HepG2 (cell line): ENCODE results near the gene HSPE1. TPM values are rescaled to one million over a fixed set of nuclear protein-coding genes. Genes with fewer than 3 reads are reported as not detected.
"Not testable (repeated sequence)": the region's sequence is repeated elsewhere in the genome, so short reads cannot be mapped to it uniquely, and the experiment has no call there.

Experiments
- BORCS8-MEF2B ChIP-seq: sonication (generic); formaldehyde crosslinking; IDR thresholded peaks from 2 replicates; pipeline ENCODE4 v1.8.0; 2022; ENCODE audit warnings: mild to moderate bottlenecking, missing genetic modification reagents
- CEBPG ChIP-seq: IDR thresholded peaks from 2 replicates; pipeline ENCODE4 v1.6.1; 2016
- FOSL2 ChIP-seq: sonication (generic); formaldehyde crosslinking; IDR thresholded peaks from 2 replicates; pipeline ENCODE4 v1.4.0; 2020; ENCODE audit warnings: missing genetic modification reagents
- FOXA1 ChIP-seq, 2 experiments: fragments of 450-650 bp in 1 of 2; sonication (generic) in 1 of 2; formaldehyde crosslinking in 1 of 2; IDR thresholded peaks; 2 replicates each; pipeline versions ENCODE4 v1.4.0 to v1.6.1; 2016 to 2020; ENCODE audit warnings: missing genetic modification reagents in 1 of 2
- GABPA ChIP-seq, 2 experiments: IDR thresholded peaks; 2 replicates each; pipeline ENCODE4 v1.6.1; 2011 to 2016; ENCODE audit warnings: low read depth in 2 of 2, low read length in 1 of 2, missing biosample characterization in 1 of 2, missing genetic modification characterization in 1 of 2
- GABPB1 ChIP-seq: IDR thresholded peaks from 2 replicates; pipeline ENCODE4 v1.6.1; 2016; ENCODE audit warnings: mild to moderate bottlenecking, missing genetic modification reagents, moderate library complexity, missing compliant biosample characterization
- GATAD1 ChIP-seq: IDR thresholded peaks from 2 replicates; pipeline ENCODE4 v1.6.1; 2016; ENCODE audit warnings: missing genetic modification reagents, missing compliant biosample characterization
- GTF2F1 ChIP-seq: fragments of 150-350 bp; IDR thresholded peaks from 2 replicates; pipeline ENCODE4 v1.6.1; 2014; ENCODE audit warnings: low read length
- KDM2A ChIP-seq: sonication (generic); formaldehyde crosslinking; IDR thresholded peaks from 2 replicates; pipeline ENCODE4 v1.4.0; 2020; ENCODE audit warnings: low read depth, missing genetic modification reagents, borderline replicate concordance
- MAFF ChIP-seq: IDR thresholded peaks from 2 replicates; pipeline ENCODE4 v1.6.1; 2011; ENCODE audit warnings: low read depth, low read length, improper control_type of control experiment
- MAFK ChIP-seq, 2 experiments: IDR thresholded peaks in 1 of 2; conservative IDR thresholded peaks in 1 of 2; 2 replicates each; pipeline ENCODE4 v1.6.1; 2011; ENCODE audit warnings: improper control_type of control experiment in 2 of 2, low read length in 2 of 2
- MED1 ChIP-seq: sonication (generic); formaldehyde crosslinking; IDR thresholded peaks from 2 replicates; pipeline ENCODE4 v1.4.0; 2020; ENCODE audit warnings: missing genetic modification reagents
- MZF1 ChIP-seq: sonication (generic); formaldehyde crosslinking; IDR thresholded peaks from 2 replicates; pipeline ENCODE4 v1.8.1; 2023; ENCODE audit warnings: mild to moderate bottlenecking, missing genetic modification reagents, borderline replicate concordance
- NFYC ChIP-seq: IDR thresholded peaks from 2 replicates; pipeline ENCODE4 v1.6.1; 2016; ENCODE audit warnings: missing genetic modification reagents, missing compliant biosample characterization
- POLR2A ChIP-seq, 2 experiments: IDR thresholded peaks; 2 replicates each; pipeline ENCODE4 v1.6.1; 2011; ENCODE audit warnings: low read depth in 2 of 2, low read length in 2 of 2, mild to moderate bottlenecking in 1 of 2, moderate library complexity in 1 of 2; ENCODE audit not compliant: insufficient read depth in 1 of 2
- SNAPC2 ChIP-seq: sonication (generic); formaldehyde crosslinking; IDR thresholded peaks from 2 replicates; pipeline ENCODE4 v1.8.1; 2022; ENCODE audit warnings: mild to moderate bottlenecking, missing genetic modification reagents
- SOX13 ChIP-seq, 3 experiments: fragments of 450-650 bp in 1 of 3; sonication (generic) in 1 of 3; formaldehyde crosslinking in 1 of 3; IDR thresholded peaks in 2 of 3; conservative IDR thresholded peaks in 1 of 3; 2 replicates each; pipeline versions ENCODE4 v1.5.0 to v1.6.1; 2016 to 2020; ENCODE audit warnings: antibody characterized with exemption in 1 of 3, mild to moderate bottlenecking in 1 of 3, missing compliant biosample characterization in 1 of 3, missing genetic modification reagents in 1 of 3, moderate library complexity in 1 of 3
- SP1 ChIP-seq, 2 experiments: fragments of 450-650 bp in 1 of 2; sonication (generic) in 1 of 2; formaldehyde crosslinking in 1 of 2; IDR thresholded peaks; 2 replicates each; pipeline versions ENCODE4 v1.4.0 to v1.6.1; 2016 to 2020; ENCODE audit warnings: missing genetic modification reagents in 1 of 2
- TAF1 ChIP-seq: sonication (generic); formaldehyde crosslinking; IDR thresholded peaks from 2 replicates; pipeline ENCODE4 v1.4.0; 2020; ENCODE audit warnings: missing genetic modification reagents
- ZMYM2 ChIP-seq: sonication (generic); formaldehyde crosslinking; IDR thresholded peaks from 2 replicates; pipeline ENCODE4 v1.8.0; 2022; ENCODE audit warnings: mild to moderate bottlenecking, missing genetic modification reagents
- ZMYM4 ChIP-seq: sonication (generic); formaldehyde crosslinking; IDR thresholded peaks from 2 replicates; pipeline ENCODE4 v1.8.1; 2023; ENCODE audit warnings: mild to moderate bottlenecking, missing genetic modification reagents
- ZNF605 ChIP-seq: sonication (generic); formaldehyde crosslinking; IDR thresholded peaks from 2 replicates; pipeline ENCODE4 v1.8.0; 2022; ENCODE audit warnings: mild to moderate bottlenecking, missing genetic modification reagents
- ZNF607 ChIP-seq: sonication (generic); formaldehyde crosslinking; IDR thresholded peaks from 2 replicates; pipeline ENCODE4 v1.5.1; 2020; ENCODE audit warnings: missing genetic modification reagents, mild to moderate bottlenecking, borderline replicate concordance
- polyA plus RNA-seq, 8 experiments: library from polyadenylated mRNA; depleted of rRNA in 3 of 8; stranded (reverse) in 7 of 8; unstranded in 1 of 8; fragments of >200 nt; fragmentation: Illumina TruSeq in 4 of 8; extraction: Trizol in 4 of 8; gene quantifications; 2 replicates each; pipeline versions ENCODE4 v1.2.1 to v1.2.3, GENCODE V29; 2011 to 2016; ENCODE audit warnings: low read depth in 4 of 8, missing spikeins in 1 of 8, mixed read lengths in 1 of 8; ENCODE audit not compliant: insufficient read depth in 1 of 8
- total RNA-seq, 5 experiments: library from RNA; depleted of rRNA; stranded (reverse); fragments of >200 nt; fragmentation: Illumina TruSeq; extraction: Trizol; gene quantifications; 2 replicates each; pipeline ENCODE4 v1.2.3, GENCODE V29; 2016; ENCODE audit warnings: low read depth in 1 of 5
- TF ChIP-seq, protein P1 (sequence below): IDR thresholded peaks from 2 replicates; pipeline ENCODE4 v1.6.1; 2016; ENCODE audit warnings: low read depth
- TF ChIP-seq, protein P2 (sequence below): IDR thresholded peaks from 2 replicates; pipeline ENCODE4 v1.6.1; 2016; ENCODE audit warnings: missing genetic modification reagents, missing compliant biosample characterization
- TF ChIP-seq, protein P3 (sequence below): IDR thresholded peaks from 2 replicates; pipeline ENCODE4 v1.6.1; 2016
- TF ChIP-seq, protein P4 (sequence below): sonication (generic); formaldehyde crosslinking; IDR thresholded peaks from 2 replicates; pipeline ENCODE4 v1.8.1; 2023; ENCODE audit warnings: missing genetic modification reagents, mild to moderate bottlenecking, borderline replicate concordance

Gene HSPE1
- total and polyA plus RNA-seq, 2 of the 13 experiments (the other 11 are each of a cell fraction or from before 2014, with no cell fraction given): 244 to 823 TPM

DNA sequence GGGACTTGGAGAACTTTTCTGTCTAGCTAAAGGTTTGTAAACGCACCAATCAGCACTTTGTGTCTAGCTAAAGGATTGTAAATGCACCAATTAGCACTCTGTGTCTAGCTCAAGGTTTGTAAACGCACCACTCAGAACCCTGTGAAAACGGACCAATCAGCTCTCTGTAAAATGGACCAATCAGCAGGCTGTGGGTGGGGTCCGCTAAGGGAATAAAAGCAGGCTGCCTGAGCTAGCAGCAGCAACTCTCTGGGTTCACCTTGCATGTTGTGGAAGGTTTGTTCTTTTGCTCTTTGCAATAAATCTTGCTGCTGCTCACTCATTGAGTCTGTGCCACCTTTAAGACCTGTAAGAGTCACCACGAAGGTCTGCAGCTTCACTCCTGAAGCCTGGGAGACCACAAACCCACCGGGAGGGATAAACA lies 49.2 kb upstream of the HSPE1 start (continued):
- TF ChIP-seq, protein P1, sequence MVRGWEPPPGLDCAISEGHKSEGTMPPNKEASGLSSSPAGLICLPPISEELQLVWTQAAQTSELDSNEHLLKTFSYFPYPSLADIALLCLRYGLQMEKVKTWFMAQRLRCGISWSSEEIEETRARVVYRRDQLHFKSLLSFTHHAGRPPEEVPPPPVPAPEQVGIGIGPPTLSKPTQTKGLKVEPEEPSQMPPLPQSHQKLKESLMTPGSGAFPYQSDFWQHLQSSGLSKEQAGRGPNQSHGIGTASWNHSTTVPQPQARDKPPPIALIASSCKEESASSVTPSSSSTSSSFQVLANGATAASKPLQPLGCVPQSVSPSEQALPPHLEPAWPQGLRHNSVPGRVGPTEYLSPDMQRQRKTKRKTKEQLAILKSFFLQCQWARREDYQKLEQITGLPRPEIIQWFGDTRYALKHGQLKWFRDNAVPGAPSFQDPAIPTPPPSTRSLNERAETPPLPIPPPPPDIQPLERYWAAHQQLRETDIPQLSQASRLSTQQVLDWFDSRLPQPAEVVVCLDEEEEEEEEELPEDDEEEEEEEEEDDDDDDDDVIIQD: peak; percentile 59; the same call in 1 of the 2 replicates
- TF ChIP-seq SOX13 (IDR thresholded peaks at IDR 0.05); FOXA1 (IDR thresholded peaks at IDR 0.05); SP1 (IDR thresholded peaks at IDR 0.05); GABPA (IDR thresholded peaks at IDR 0.05; ENCODE audit: low read depth, low read length): not testable (repeated sequence)
- TF ChIP-seq SOX13 (CRISPR knock-in tag; conservative IDR thresholded peaks at IDR 0.05 in 1 of 2, IDR thresholded peaks at IDR 0.05 in 1 of 2) (0 out of 4 replicates have a peak, but pooled peaks of 1 of the 2 experiments have one; percentile 8), POLR2A (IDR thresholded peaks at IDR 0.05; ENCODE audit: insufficient read depth in 1 of 2, low read depth in 2 of 2, low read length in 2 of 2) (peak; percentile 93 to 97), MAFK (conservative IDR thresholded peaks at IDR 0.05 in 1 of 2, IDR thresholded peaks at IDR 0.05 in 1 of 2; ENCODE audit: low read length in 2 of 2) (peak; percentile 74 to 77), SNAPC2 (CRISPR knock-in tag) (0 out of 2 replicates have a peak, but pooled peaks have one; percentile 65), MAFF (peak; percentile 49; the same call in 1 of the 2 replicates), NFYC (peak; percentile 92), FOSL2 (CRISPR knock-in tag) (0 out of 2 replicates have a peak, but pooled peaks have one; percentile 9), FOXA1 (CRISPR knock-in tag; IDR thresholded peaks at IDR 0.05) (0 out of 2 replicates have a peak, but pooled peaks have one; percentile 4), KDM2A (peak; percentile 22; the same call in 1 of the 2 replicates), GATAD1 (CRISPR knock-in tag) (0 out of 2 replicates have a peak, but pooled peaks have one; percentile 22), TAF1 (CRISPR knock-in tag) (peak; percentile 49), MZF1 (CRISPR knock-in tag) (peak; percentile 74; the same call in 1 of the 2 replicates), GABPB1 (peak; percentile 10; the same call in 1 of the 2 replicates), ZNF607 (CRISPR knock-in tag) (0 out of 2 replicates have a peak, but pooled peaks have one; percentile 26), ZMYM4 (peak; percentile 99), CEBPG (CRISPR knock-in tag) (0 out of 2 replicates have a peak, but pooled peaks have one; percentile 4), MED1 (CRISPR knock-in tag) (peak; percentile 47; the same call in 1 of the 2 replicates), BORCS8-MEF2B (CRISPR knock-in tag) (peak; percentile 68), SP1 (CRISPR knock-in tag; IDR thresholded peaks at IDR 0.05) (peak; percentile 81), ZNF605 (CRISPR knock-in tag) (0 out of 2 replicates have a peak, but pooled peaks have one; percentile 1), ZMYM2 (CRISPR knock-in tag) (peak; percentile 90), GTF2F1 (peak; percentile 18; the same call in 1 of the 2 replicates), GABPA (CRISPR knock-in tag; IDR thresholded peaks at IDR 0.05; ENCODE audit: low read depth) (0 out of 2 replicates have a peak, but pooled peaks have one; percentile 27)
- TF ChIP-seq, protein P2, sequence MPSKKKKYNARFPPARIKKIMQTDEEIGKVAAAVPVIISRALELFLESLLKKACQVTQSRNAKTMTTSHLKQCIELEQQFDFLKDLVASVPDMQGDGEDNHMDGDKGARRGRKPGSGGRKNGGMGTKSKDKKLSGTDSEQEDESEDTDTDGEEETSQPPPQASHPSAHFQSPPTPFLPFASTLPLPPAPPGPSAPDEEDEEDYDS (CRISPR knock-in tag): peak; percentile 96
- TF ChIP-seq, protein P3, sequence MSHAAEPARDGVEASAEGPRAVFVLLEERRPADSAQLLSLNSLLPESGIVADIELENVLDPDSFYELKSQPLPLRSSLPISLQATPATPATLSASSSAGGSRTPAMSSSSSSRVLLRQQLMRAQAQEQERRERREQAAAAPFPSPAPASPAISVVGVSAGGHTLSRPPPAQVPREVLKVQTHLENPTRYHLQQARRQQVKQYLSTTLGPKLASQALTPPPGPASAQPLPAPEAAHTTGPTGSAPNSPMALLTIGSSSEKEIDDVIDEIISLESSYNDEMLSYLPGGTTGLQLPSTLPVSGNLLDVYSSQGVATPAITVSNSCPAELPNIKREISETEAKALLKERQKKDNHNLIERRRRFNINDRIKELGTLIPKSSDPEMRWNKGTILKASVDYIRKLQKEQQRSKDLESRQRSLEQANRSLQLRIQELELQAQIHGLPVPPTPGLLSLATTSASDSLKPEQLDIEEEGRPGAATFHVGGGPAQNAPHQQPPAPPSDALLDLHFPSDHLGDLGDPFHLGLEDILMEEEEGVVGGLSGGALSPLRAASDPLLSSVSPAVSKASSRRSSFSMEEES: peak; percentile 33; the same call in 1 of the 2 replicates
- TF ChIP-seq, protein P4, sequence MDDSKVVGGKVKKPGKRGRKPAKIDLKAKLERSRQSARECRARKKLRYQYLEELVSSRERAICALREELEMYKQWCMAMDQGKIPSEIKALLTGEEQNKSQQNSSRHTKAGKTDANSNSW: 0 out of 2 replicates have a peak, but pooled peaks have one; percentile 25
